ENCODE measurements around the gene PHRF1. TPM values are rescaled to one million over a fixed set of nuclear protein-coding genes. Genes with fewer than 3 reads are reported as not detected.

The PHRF1 gene
- total and polyA plus RNA-seq, 2 experiments from 2014 or later, result 25.6 to 26.9 TPM

DNA sequence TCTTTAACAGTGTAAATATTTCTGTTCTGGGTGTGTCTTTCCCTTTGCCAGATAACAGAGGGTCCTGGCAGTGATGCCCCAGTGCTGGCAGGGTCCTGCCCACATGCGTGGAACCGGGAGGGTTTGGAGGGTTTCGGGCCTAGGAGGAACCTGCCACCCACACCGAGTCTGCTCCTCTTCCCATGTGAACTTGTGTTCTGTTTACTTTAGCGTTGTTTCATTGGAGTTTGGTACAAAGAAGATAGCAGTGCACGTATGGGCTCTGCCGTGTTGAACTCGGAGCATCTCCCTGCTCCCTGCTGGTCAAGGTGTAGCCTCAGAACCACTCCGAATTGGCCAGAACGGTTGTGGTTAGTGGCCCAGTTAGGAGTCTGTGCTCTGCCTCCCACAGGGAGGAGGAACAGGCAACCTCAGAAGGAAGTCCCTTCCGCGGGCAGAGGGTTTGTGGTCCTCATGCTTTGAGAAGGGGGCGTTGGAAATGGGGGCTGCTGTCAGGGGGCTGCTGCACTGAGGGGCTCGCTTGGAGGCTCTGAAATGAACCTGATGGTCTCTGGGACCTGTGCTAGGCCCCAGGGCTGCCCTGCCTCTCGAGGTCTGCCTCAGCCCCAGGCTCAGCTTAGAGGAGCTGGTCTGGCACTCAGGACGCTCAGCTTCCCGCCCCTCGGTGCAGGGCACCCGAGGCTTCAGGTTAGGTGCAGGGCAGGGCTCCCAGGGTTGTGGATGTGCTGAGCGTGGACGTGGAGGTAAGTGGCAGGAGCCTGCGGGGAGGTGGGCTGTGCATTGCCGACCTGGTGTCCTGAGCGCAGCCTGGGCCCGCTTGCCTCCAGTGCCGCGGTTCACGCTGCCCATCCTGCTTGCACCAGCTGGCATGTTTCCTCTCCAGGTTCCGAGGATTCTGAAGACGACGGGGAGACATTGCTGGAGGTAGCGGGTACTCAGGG is 10.4 kb downstream of the PHRF1 start:
- Histone ChIP-seq H3K36me3 (replicated peaks; ENCODE audit: insufficient read depth, low read depth) (no peaks in the 10 kb centered on the region), H3K9me3 (ENCODE audit: low read depth) (no peaks in the 10 kb centered on the region), H3K79me2 (peaks cover 75% of the 10 kb centered on the region), H3K27ac (peak overlapping the region; percentile 60), H4K20me1 (ENCODE audit: insufficient read depth, poor library complexity, severe bottlenecking) (peaks cover 49% of the 10 kb centered on the region), H3K4me2 (no peak overlapping the region), H2AFZ (no peak overlapping the region), H3K4me3 (no peak overlapping the region), H3K27me3 (no peaks in the 10 kb centered on the region), H3K4me1 (ENCODE audit: insufficient read depth) (peaks cover 23% of the 10 kb centered on the region), H3K9me2 (replicated peaks; ENCODE audit: insufficient read depth) (no peaks in the 10 kb centered on the region)
- WGBS (ENCODE audit: low lambda C conversion rate, missing lambda C conversion rate), result 90% methylated on average over 32 of the region's 32 CpGs
- TF ChIP-seq EZH2 (IDR thresholded peaks at IDR 0.05; ENCODE audit: borderline replicate concordance) (no peak), EZH2phosphoT487 (IDR thresholded peaks at IDR 0.05; ENCODE audit: low read depth, severe bottlenecking, unreplicated experiment) (no peak)
- TF ChIP-seq, protein P1, sequence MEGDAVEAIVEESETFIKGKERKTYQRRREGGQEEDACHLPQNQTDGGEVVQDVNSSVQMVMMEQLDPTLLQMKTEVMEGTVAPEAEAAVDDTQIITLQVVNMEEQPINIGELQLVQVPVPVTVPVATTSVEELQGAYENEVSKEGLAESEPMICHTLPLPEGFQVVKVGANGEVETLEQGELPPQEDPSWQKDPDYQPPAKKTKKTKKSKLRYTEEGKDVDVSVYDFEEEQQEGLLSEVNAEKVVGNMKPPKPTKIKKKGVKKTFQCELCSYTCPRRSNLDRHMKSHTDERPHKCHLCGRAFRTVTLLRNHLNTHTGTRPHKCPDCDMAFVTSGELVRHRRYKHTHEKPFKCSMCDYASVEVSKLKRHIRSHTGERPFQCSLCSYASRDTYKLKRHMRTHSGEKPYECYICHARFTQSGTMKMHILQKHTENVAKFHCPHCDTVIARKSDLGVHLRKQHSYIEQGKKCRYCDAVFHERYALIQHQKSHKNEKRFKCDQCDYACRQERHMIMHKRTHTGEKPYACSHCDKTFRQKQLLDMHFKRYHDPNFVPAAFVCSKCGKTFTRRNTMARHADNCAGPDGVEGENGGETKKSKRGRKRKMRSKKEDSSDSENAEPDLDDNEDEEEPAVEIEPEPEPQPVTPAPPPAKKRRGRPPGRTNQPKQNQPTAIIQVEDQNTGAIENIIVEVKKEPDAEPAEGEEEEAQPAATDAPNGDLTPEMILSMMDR (IDR thresholded peaks at IDR 0.05; ENCODE audit: poor library complexity), result no peak
- DNase-seq (ENCODE audit: low spot score), result no peak

GRCh38 chr11:587546-587945 is 11.3 kb downstream of the PHRF1 start:
- peak overlapping the region; percentile 60 for H3K27ac ChIP-seq
- H3K4me2 ChIP-seq, result no peak overlapping the region
- H3K79me2 ChIP-seq, result peaks cover 67% of the 10 kb centered on the region
- TF ChIP-seq, protein P1 (IDR thresholded peaks at IDR 0.05; ENCODE audit: poor library complexity), result no peak
- no peak for TF ChIP-seq EZH2phosphoT487 (IDR thresholded peaks at IDR 0.05; ENCODE audit: low read depth, severe bottlenecking, unreplicated experiment)
- TF ChIP-seq EZH2 (IDR thresholded peaks at IDR 0.05; ENCODE audit: borderline replicate concordance), result no peak
- no peaks in the 10 kb centered on the region for H3K27me3 ChIP-seq
- peaks cover 45% of the 10 kb centered on the region for H4K20me1 ChIP-seq (ENCODE audit: insufficient read depth, poor library complexity, severe bottlenecking)
- DNase-seq (ENCODE audit: low spot score), result no peak
- no peak overlapping the region for H2AFZ ChIP-seq
- 89% methylated on average over 8 of the region's 8 CpGs for WGBS (ENCODE audit: low lambda C conversion rate, missing lambda C conversion rate)
- H3K36me3 ChIP-seq (replicated peaks; ENCODE audit: insufficient read depth, low read depth), result no peaks in the 10 kb centered on the region
- no peaks in the 10 kb centered on the region for H3K9me3 ChIP-seq (ENCODE audit: low read depth)
- no peaks in the 10 kb centered on the region for H3K9me2 ChIP-seq (replicated peaks; ENCODE audit: insufficient read depth)
- H3K4me1 ChIP-seq (ENCODE audit: insufficient read depth), result peaks cover 23% of the 10 kb centered on the region
- H3K4me3 ChIP-seq, result no peak overlapping the region

GRCh38 chr11:587978-588380 is 11.7 kb downstream of the PHRF1 start:
- peak overlapping the region; percentile 93 for H3K27ac ChIP-seq
- H3K36me3 ChIP-seq (replicated peaks; ENCODE audit: insufficient read depth, low read depth), result no peaks in the 10 kb centered on the region
- peak; percentile 93 for DNase-seq (ENCODE audit: low spot score)

More at GRCh38 chr11:587978-588380, 11.7 kb downstream of the PHRF1 start:
- Histone ChIP-seq H3K79me2 (peaks cover 62% of the 10 kb centered on the region), H3K4me1 (ENCODE audit: insufficient read depth) (peaks cover 23% of the 10 kb centered on the region), H3K9me3 (ENCODE audit: low read depth) (no peaks in the 10 kb centered on the region), H4K20me1 (ENCODE audit: insufficient read depth, poor library complexity, severe bottlenecking) (peaks cover 44% of the 10 kb centered on the region), H2AFZ (no peak overlapping the region), H3K4me2 (no peak overlapping the region), H3K27me3 (no peaks in the 10 kb centered on the region), H3K4me3 (no peak overlapping the region), H3K9me2 (replicated peaks; ENCODE audit: insufficient read depth) (no peaks in the 10 kb centered on the region)
- TF ChIP-seq, protein P1 (IDR thresholded peaks at IDR 0.05; ENCODE audit: poor library complexity), result no peak
- TF ChIP-seq EZH2phosphoT487 (IDR thresholded peaks at IDR 0.05; ENCODE audit: low read depth, severe bottlenecking, unreplicated experiment), result no peak
- 59% methylated on average over 6 of the region's 6 CpGs for WGBS (ENCODE audit: low lambda C conversion rate, missing lambda C conversion rate)

Data from hepatocyte (in vitro differentiated cells).